ENCODE results near the gene SLC22A23. TPM values are rescaled to one million over a fixed set of nuclear protein-coding genes. Genes with fewer than 3 reads are reported as not detected.

The SLC22A23 gene
- total RNA-seq, 1 donor from 2014 or later: 0.52 TPM

DNA sequence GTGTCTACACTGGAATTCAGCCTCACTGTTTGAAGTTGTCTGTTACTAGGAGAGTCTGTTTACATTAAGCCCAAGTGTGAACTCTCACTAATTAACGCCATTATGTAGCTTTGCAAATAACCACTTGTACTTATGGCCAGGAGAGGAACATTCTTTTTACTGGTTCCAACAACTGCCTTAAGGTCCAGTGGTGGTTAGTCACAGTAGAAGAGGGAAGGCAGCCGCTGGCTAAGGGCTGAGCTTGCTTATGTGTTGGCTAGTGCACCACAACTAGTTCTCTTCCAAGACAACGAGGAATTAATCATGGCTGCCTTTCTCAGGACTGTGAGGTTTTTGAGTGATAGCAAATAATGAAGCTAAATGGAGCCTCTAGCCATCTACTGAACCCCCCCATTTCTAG, 14.9 kb upstream of the SLC22A23 start:
- no peak overlapping the region for H3K4me3 ChIP-seq (ENCODE audit: low read depth, low read length)
- DNase-seq (ENCODE audit: low read depth): no peak
- TF ChIP-seq, protein P1, sequence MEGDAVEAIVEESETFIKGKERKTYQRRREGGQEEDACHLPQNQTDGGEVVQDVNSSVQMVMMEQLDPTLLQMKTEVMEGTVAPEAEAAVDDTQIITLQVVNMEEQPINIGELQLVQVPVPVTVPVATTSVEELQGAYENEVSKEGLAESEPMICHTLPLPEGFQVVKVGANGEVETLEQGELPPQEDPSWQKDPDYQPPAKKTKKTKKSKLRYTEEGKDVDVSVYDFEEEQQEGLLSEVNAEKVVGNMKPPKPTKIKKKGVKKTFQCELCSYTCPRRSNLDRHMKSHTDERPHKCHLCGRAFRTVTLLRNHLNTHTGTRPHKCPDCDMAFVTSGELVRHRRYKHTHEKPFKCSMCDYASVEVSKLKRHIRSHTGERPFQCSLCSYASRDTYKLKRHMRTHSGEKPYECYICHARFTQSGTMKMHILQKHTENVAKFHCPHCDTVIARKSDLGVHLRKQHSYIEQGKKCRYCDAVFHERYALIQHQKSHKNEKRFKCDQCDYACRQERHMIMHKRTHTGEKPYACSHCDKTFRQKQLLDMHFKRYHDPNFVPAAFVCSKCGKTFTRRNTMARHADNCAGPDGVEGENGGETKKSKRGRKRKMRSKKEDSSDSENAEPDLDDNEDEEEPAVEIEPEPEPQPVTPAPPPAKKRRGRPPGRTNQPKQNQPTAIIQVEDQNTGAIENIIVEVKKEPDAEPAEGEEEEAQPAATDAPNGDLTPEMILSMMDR (conservative IDR thresholded peaks at IDR 0.05; ENCODE audit: low read depth, low read length): no peak

DNA sequence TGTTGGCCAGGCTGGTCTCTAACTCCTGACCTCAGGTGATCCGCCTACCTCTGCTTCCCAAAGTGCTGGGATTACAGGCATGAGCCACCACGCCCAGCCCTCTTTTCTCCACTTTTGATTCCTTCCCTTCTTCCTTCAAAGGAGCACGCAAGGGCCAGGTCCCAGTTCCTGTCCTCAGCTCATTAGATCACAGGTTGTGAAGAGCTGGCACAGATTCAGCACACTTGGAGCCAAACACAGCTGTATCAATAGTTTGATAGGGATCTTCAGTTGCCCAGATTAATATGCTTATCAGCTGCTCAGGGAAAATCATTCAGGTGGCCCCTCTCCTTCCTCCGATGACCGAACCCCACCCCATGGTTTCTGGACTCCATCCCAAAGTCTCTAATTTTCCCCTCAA, 14.4 kb upstream of the SLC22A23 start:
- no peak overlapping the region for H3K4me3 ChIP-seq (ENCODE audit: low read depth, low read length)
- TF ChIP-seq, protein P1 (conservative IDR thresholded peaks at IDR 0.05; ENCODE audit: low read depth, low read length): no peak
- no peak for DNase-seq (ENCODE audit: low read depth)

DNA sequence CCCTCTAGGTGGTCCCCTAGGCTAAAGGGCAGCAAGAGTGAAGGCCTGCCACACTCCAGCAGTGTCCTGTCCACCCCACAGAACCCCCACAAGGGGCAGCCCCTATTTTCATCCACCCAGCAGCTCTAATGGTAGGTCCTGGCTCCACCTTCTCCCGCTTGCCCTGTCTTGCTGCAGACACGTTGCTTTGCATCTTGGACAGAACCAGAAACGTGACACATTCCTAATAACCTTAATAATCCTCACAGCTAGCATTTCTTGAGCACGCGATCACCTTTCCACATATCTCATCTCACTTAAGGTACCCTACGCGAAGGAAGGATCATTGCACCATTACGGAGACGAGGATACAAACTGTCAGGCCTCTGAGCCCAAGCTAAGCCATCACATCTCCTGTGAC, 11.7 kb upstream of the SLC22A23 start:
- DNase-seq (ENCODE audit: low read depth): no peak

DNA sequence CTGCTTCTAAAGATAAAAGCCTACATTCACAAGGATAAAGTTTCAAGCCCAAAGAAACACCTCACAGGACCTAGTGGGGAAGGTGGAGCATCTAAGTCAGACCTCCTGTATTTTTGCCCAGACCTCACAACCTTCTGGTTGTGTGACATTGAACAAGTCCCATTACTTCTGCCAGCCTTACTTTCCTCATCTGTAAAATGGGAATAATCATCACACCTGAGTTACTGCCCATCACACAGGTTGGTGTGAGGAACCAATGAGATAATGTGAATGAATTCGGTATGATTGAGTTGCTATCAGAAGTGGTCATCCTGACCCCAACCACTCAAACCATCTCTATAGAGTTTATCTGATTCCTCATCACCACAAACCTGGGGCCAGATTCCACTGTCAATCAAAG, 11.1 kb upstream of the SLC22A23 start:
- TF ChIP-seq, protein P1 (conservative IDR thresholded peaks at IDR 0.05; ENCODE audit: low read depth, low read length): no peak
- no peak for DNase-seq (ENCODE audit: low read depth)
- H3K4me3 ChIP-seq (ENCODE audit: low read depth, low read length): no peak overlapping the region

More for the DNA sequence above, 11.7 kb upstream of the SLC22A23 start:
- H3K4me3 ChIP-seq (ENCODE audit: low read depth, low read length): no peak overlapping the region
- TF ChIP-seq, protein P1 (conservative IDR thresholded peaks at IDR 0.05; ENCODE audit: low read depth, low read length): no peak

DNA sequence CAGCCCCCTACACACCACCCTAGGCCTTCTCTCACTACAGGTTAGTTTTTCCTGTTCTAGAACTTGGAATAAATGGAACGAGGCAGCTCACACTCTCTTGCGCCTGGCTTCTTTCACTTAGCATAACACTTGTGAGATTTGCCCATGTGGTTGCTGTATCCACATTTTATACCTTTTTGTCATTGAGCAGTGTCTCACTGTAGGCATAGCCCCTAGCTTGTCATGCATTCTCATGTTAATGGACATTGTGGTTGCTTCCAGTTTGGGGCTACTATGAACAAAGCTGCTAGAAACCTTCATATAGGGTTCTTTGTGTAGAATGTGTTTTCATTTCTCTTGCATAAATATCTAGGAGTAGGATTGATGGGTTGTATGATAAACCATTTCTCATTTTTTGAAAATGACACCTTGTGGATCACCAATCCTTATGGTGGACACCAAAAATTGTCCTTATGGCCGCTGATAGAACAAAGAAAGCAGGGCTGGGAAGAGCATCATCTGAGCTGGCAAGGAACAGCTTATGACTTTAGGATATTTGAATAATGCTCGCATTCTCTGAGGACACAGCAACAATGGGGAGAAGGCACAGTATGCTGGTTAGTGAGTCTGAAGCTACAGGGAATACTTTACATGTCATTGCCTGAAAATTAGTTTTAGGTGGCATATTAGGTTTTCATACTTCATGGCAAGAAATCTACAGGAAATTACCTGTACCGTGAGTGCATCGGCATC, 9.8 kb upstream of the SLC22A23 start:
- no peak for DNase-seq (ENCODE audit: low read depth)
- no peak overlapping the region for H3K4me3 ChIP-seq (ENCODE audit: low read depth, low read length)
- TF ChIP-seq, protein P1 (conservative IDR thresholded peaks at IDR 0.05; ENCODE audit: low read depth, low read length): no peak

DNA sequence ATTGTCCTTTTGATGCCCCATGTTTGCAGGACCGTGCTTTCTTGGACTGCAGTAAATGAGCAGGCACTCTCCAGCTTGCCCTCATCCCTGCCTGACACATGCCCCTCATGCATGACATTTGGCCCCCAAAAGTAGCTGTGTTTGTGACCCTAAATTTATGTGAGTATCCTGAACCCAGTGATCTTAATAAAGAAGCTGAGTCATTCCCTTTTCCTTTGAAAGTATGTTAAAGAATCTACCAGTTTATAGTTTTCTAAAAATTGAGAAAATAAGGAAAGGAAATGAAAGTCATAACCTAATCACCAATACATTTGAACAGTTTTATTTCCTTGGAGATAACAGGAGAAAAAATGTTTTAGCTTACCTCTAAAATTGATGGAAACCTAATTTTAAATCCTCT, 3.4 kb upstream of the SLC22A23 start:
- DNase-seq (ENCODE audit: low read depth): no peak
- TF ChIP-seq, protein P1 (conservative IDR thresholded peaks at IDR 0.05; ENCODE audit: low read depth, low read length): no peak
- no peak overlapping the region for H3K4me3 ChIP-seq (ENCODE audit: low read depth, low read length)
